Activated CD4-positive, alpha-beta memory T cell treated with anti-CD3 and anti-CD28 coated beads for 36 hours (primary cell): Measurements from ENCODE around the gene PSMG3. TPM values are rescaled to one million over a fixed set of nuclear protein-coding genes. Genes with fewer than 3 reads are reported as not detected.

ENCODE experiments used
- CTCF ChIA-PET: fragments of 350-600 bp; sonication (Branson Sonifier 250); formaldehyde crosslinking; loops from one replicate; lab custom pipeline; 2021; ENCODE audit warnings: antibody characterized with exemption, inconsistent platforms; lab: Charles Lee
- POLR2A ChIA-PET: fragments of 350-600 bp; sonication (Branson Sonifier 250); formaldehyde crosslinking; loops from one replicate; lab custom pipeline; 2021; ENCODE audit warnings: antibody characterized with exemption; lab: Charles Lee
- DNase-seq: peaks from one replicate; pipeline ENCODE4 v3.0.0-alpha.2; 2020
- H3K27ac Mint-ChIP-seq: one replicate; pipeline ENCODE4 v1.8.0; 2021; ENCODE audit warnings: mixed read lengths
- H3K27me3 Mint-ChIP-seq: one replicate; pipeline ENCODE4 v1.8.0; 2021; ENCODE audit warnings: mixed read lengths
- H3K36me3 Mint-ChIP-seq: one replicate; pipeline ENCODE4 v1.8.0; 2021; ENCODE audit warnings: mixed read lengths
- H3K4me1 Mint-ChIP-seq: one replicate; pipeline ENCODE4 v1.8.0; 2021; ENCODE audit warnings: low read depth, mixed read lengths
- H3K4me3 Mint-ChIP-seq: one replicate; pipeline ENCODE4 v1.8.0; 2021; ENCODE audit warnings: mild to moderate bottlenecking, mixed read lengths
- H3K9me3 Mint-ChIP-seq: one replicate; pipeline ENCODE4 v1.8.0; 2021; ENCODE audit warnings: mixed read lengths
- intact Hi-C: fragments of 100-400 bp; cut with micrococcal nuclease; formaldehyde crosslinking; loops from one replicate; pipeline ENCODE4 v1.15.1; 2023
- total RNA-seq, 2 experiments: library from RNA; stranded (reverse); gene quantifications; one replicate each; pipeline ENCODE4 v1.2.3, GENCODE V29; 2021

The PSMG3 gene
- total RNA-seq, 2 experiments from 2014 or later = 48.1 to 55.0 TPM

DNA sequence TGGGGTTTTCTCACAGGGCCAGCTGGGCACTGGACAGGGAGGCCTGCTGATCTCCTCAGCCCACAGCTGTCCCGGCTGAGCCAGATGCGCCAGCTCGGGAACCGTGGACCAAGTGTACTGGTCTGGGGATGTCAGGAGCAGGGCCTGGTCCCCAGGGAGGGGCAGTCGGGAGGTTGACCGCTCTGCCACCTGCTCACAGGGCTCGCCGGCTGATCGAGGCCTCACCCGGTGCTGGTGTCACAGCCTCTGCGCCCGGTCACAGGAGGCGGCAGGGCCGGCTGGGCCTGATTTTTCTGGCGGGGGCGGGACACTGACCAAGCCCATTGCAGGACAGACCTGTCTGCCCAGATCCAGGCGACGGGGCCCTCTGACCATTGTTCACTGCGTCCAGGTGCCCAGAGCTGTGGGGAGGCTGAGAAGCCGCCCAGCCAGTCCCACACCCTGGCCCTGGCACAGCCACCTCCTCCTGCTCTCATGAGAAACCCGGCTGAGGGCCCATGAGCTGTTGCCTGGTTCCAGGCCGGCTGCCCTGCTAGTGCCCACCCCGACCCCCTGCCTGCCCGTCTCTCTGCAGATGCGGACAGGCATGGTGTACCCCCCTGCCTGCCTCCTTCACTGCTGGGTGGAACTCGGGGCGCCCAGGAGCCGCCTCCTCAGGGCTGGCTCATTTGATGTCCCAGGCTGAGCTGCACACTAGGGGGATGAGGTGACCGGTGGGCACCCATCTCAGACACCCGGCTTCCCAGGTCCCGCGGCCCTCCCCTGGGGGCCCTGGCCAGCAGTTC is 10.8 kb downstream of the PSMG3 start:
- no peaks in the 10 kb centered on the region for H3K36me3 Mint-ChIP-seq
- CTCF ChIA-PET = no interaction called here
- POLR2A ChIA-PET = no interaction called here
- H3K4me1 Mint-ChIP-seq = no peaks in the 10 kb centered on the region
- H3K4me3 Mint-ChIP-seq = no peak overlapping the region
- intact Hi-C loops = no loop called here
- no peak for DNase-seq
- H3K27ac Mint-ChIP-seq = no peak overlapping the region
- H3K27me3 Mint-ChIP-seq = no peaks in the 10 kb centered on the region
- no peaks in the 10 kb centered on the region for H3K9me3 Mint-ChIP-seq

DNA sequence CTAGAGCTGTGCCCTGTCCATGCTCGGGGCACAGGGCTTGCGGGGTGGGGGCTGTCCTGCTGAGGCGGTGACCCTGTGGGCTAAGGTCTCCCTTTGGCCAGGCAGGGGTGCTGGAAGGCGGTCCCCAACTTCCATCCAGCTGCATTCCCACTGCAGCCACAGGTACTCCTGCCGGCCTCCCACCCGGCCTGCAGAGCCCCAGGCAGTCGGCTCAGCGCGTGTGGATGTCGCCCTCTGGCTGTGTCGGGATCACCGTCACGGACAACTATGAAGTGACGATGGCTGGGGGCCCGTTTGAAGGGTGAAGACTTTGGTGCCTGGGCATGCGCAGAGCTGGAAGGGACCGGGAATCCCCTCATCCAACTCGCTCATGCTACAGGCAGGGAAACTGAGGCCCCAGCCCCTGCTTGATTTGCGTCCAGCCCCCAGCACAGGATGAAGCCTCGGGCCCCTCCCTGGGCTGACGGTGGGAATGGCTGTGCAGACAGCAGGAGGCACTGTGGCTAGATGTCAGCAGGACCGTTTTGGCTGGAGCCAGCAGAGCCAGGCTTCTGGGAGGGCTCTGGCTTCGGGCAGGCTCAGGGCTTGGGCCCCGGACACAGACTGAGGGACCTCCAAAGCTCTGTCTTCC is 11.5 kb downstream of the PSMG3 start:
- no peak overlapping the region for H3K4me3 Mint-ChIP-seq
- no peak for DNase-seq
- H3K27ac Mint-ChIP-seq = no peak overlapping the region
- no peaks in the 10 kb centered on the region for H3K4me1 Mint-ChIP-seq
- CTCF ChIA-PET = no interaction called here
- intact Hi-C loops = no loop called here
- POLR2A ChIA-PET = no interaction called here
- no peaks in the 10 kb centered on the region for H3K9me3 Mint-ChIP-seq
- H3K36me3 Mint-ChIP-seq = no peaks in the 10 kb centered on the region
- H3K27me3 Mint-ChIP-seq = no peaks in the 10 kb centered on the region

DNA sequence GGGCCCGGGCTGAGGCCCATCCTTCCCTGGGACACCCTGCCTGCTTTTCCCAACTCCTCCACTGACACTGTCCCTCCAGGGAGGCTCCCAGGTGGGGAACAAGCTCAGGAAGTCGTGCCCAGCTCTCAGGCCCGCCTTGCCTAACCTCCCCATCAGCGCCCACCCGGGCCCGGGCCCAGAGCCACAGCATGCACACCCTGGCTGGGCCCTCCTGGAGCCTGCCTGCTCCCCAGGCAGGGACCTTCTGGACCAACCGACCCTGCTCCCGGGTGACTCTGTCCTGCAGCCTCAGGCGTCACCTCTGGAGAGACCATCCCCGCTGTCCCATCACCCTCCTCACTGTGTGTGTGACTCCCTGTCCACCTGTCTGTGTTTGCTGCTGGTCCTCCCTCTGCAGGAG is 12.1 kb downstream of the PSMG3 start:
- no peaks in the 10 kb centered on the region for H3K4me1 Mint-ChIP-seq
- intact Hi-C loops = no loop called here
- H3K9me3 Mint-ChIP-seq = no peaks in the 10 kb centered on the region
- H3K27ac Mint-ChIP-seq = no peak overlapping the region
- H3K4me3 Mint-ChIP-seq = no peak overlapping the region
- no peaks in the 10 kb centered on the region for H3K27me3 Mint-ChIP-seq
- POLR2A ChIA-PET = no interaction called here
- CTCF ChIA-PET = no interaction called here
- DNase-seq = no peak
- H3K36me3 Mint-ChIP-seq = no peaks in the 10 kb centered on the region

DNA sequence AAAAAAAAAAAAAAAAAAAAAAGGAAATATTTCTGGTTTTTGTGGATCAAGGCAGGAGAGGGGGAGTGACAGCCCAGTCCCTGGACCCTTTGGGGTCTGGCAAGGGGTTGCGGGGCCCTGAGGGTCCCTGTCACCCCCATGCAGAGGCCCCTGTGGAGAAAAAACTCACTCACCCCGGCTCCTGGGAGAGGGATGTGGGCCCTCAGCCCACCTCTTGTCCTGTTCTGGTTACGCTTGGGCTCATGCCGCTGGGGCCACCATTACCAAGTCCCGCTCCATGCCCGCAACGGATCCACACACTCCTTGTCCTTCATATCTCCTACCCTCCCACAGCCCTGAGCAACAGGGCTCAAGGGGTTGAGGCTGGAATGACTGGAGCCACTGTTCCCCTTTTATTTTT is 12.8 kb downstream of the PSMG3 start:
- H3K27ac Mint-ChIP-seq = no peak overlapping the region
- no peak overlapping the region for H3K4me3 Mint-ChIP-seq
- DNase-seq = no peak
- H3K4me1 Mint-ChIP-seq = no peaks in the 10 kb centered on the region
- ChIA-PET CTCF (interaction anchor here (0.7 to 2.0 kb wide), 3 partner anchors 10 to 1268 kb away, joined by 3 to 6 read pairs (median 4); no protein-coding TSS in a partner anchor), POLR2A (no interaction called here)
- no peaks in the 10 kb centered on the region for H3K9me3 Mint-ChIP-seq
- H3K36me3 Mint-ChIP-seq = no peaks in the 10 kb centered on the region
- H3K27me3 Mint-ChIP-seq = no peaks in the 10 kb centered on the region
- intact Hi-C loops = no loop called here

DNA sequence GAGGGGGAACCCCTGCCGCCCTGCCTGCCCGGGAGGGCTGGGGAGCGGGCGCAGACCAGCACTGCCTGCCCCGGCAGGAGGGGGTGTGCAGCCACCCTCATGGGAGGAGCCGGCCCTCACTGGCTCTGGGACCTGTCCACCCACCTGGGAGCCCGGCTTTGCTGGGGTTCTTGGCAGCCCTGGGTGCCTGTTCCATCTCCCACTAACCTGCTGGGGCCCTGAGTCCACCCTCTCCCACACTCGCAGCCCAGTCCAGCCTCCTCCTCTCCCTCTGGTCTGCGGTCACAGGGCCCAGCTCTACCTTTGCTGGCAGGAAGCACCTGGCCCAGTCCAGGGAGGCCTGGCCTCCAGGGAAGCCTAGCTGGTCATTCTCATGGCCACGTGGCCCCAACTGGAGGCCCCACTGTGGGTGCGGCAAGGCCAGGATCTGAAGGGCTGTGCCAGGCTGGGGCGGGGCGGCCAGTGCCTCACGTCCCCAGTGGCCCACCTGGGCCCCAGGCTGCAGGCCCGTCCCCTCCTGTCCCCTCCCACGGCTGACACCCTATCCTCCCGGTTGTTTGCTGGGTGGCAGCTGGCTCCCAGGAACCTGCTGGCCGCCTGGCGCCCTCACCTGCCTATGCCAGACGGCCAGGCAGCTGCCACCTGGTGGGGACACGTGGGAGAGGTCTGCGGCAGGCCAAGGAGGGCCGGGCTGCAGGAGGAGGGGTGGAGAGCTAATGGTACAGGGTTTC is 13.9 kb downstream of the PSMG3 start, which contains the start of gene TMEM184A:
TMEM184A (minus strand) TSS at position 393 of the 731 bp plus-strand sequence. CDS start 721 bp downstream, outside the sequence.
- Mint-ChIP-seq H3K9me3 (no peaks in the 10 kb centered on the region), H3K27me3 (no peaks in the 10 kb centered on the region), H3K4me3 (no peak within 1 kb of the TSS), H3K27ac (no peak within 1 kb of the TSS), H3K36me3 (no peaks in the 10 kb centered on the region), H3K4me1 (no peaks in the 10 kb centered on the region)
- ChIA-PET CTCF (interaction anchor here (0.7 to 2.0 kb wide), 4 partner anchors 11 to 1269 kb away, joined by 3 to 6 read pairs (median 4); no protein-coding TSS in a partner anchor), POLR2A (no interaction called here)
- peak; percentile 67 for DNase-seq
- intact Hi-C loops = no loop called here

DNA sequence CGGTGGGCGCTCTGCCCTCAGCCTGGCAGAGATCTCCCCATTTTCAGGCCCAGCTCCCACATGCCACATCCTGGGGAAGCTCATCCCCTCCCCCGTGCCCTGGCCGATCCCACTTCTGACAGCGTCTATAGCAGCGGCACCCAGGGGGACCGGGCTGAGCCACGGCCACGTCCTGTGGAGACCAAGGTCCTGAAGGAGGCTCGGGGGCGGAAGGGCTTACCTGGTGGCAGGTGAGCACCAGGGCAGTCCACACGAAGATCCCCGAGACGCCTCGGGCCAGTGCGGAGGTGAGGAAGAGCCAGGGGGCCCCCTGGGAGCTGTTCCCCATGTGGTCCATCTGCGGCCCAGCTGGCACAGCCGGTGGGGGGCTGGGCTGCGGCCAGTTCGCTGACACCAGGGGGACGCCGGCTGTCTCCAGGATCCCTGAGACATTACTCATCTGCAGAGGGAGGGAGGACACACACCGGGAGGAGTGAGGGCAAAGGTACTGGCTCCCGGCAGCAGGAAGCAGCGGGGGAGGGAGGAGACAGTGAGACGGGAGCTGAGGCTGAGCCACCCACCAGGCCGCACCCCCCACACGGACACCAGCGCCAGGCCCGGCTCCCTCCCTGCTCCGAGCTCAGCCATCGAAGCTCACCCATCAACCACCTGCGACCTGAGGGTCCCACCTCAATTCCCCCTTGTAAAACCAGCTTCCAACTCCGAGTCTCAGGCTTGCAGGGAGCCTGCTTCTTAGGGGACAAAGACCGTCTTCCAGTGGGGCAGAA is 14.6 kb downstream of the PSMG3 start:
- Mint-ChIP-seq H3K9me3 (no peaks in the 10 kb centered on the region), H3K4me1 (no peaks in the 10 kb centered on the region), H3K27ac (no peak overlapping the region), H3K36me3 (no peaks in the 10 kb centered on the region), H3K4me3 (no peak overlapping the region), H3K27me3 (no peaks in the 10 kb centered on the region)
- POLR2A ChIA-PET = no interaction called here
- CTCF ChIA-PET = interaction anchor here (1.2 to 2.0 kb wide), 3 partner anchors 11 to 81 kb away, joined by 3 to 6 read pairs (median 4); no protein-coding TSS in a partner anchor
- no peak for DNase-seq
- intact Hi-C loops = no loop called here

GRCh38 chr7:1554333-1555045 is 15.3 kb downstream of the PSMG3 start:
- CTCF ChIA-PET = no interaction called here
- no peaks in the 10 kb centered on the region for H3K4me1 Mint-ChIP-seq

DNA sequence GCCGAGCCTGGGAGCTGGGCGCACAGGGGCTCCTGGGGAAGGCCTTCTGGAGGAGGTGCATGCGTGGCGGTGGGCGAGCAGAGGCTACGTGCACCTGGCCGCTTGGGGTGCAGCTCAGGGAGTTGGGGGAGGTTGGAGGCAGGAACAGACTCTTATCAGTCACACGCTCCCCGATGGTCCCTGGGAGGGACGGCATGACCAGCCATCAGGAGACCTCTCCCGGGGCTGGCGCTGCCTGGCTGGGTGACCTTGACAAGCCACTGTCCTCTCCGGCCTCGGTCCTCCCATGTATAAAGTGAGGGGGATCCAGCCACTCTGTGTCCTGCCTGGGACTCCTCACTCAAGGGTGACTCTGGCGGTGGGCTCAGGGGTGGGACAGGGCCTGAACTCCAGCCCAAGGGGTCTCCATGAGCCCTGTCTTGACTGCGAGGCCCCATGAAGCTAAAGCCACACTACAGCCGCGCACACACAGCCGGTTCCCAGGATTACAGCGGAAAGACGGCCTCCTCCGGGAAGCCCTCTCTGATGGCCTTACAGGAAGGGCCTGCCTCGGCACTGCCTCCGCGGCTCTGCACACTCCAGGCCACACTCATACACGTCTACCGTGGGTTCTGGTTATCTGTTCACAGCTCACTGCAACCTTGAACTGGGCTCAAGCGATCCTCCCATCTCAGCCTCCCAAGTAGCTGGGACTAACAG is 16.2 kb downstream of the PSMG3 start:
- no peaks in the 10 kb centered on the region for H3K4me1 Mint-ChIP-seq
- no peak for DNase-seq
- CTCF ChIA-PET = no interaction called here
- no peak overlapping the region for H3K27ac Mint-ChIP-seq
- no peaks in the 10 kb centered on the region for H3K27me3 Mint-ChIP-seq
- no peaks in the 10 kb centered on the region for H3K36me3 Mint-ChIP-seq
- H3K9me3 Mint-ChIP-seq = no peaks in the 10 kb centered on the region
- H3K4me3 Mint-ChIP-seq = no peak overlapping the region
- intact Hi-C loops = no loop called here
- POLR2A ChIA-PET = no interaction called here

More at GRCh38 chr7:1554333-1555045, 15.3 kb downstream of the PSMG3 start:
- H3K27me3 Mint-ChIP-seq = no peaks in the 10 kb centered on the region
- POLR2A ChIA-PET = no interaction called here
- H3K9me3 Mint-ChIP-seq = no peaks in the 10 kb centered on the region
- H3K4me3 Mint-ChIP-seq = no peak overlapping the region
- H3K36me3 Mint-ChIP-seq = no peaks in the 10 kb centered on the region
- no peak overlapping the region for H3K27ac Mint-ChIP-seq
- DNase-seq = no peak
- intact Hi-C loops = no loop called here

- no peak overlapping the region for H3K27ac Mint-ChIP-seq
- ChIA-PET CTCF (no interaction called here), POLR2A (no interaction called here)
- no peaks in the 10 kb centered on the region for H3K9me3 Mint-ChIP-seq
- intact Hi-C loops = no loop called here
- no peak for DNase-seq
- no peaks in the 10 kb centered on the region for H3K36me3 Mint-ChIP-seq
- H3K4me3 Mint-ChIP-seq = no peak overlapping the region
- H3K4me1 Mint-ChIP-seq = no peaks in the 10 kb centered on the region
- no peaks in the 10 kb centered on the region for H3K27me3 Mint-ChIP-seq
Observed at GRCh38 chr7:1552200-1552599, 17.6 kb downstream of the PSMG3 start.

- CTCF ChIA-PET = no interaction called here
- DNase-seq = no peak
- no peaks in the 10 kb centered on the region for H3K36me3 Mint-ChIP-seq
- no peak overlapping the region for H3K27ac Mint-ChIP-seq
- no peaks in the 10 kb centered on the region for H3K9me3 Mint-ChIP-seq
- H3K4me1 Mint-ChIP-seq = no peaks in the 10 kb centered on the region
- POLR2A ChIA-PET = no interaction called here
- H3K4me3 Mint-ChIP-seq = no peak overlapping the region
- intact Hi-C loops = no loop called here
- H3K27me3 Mint-ChIP-seq = no peaks in the 10 kb centered on the region
Observed at GRCh38 chr7:1550846-1551155, 19.0 kb downstream of the PSMG3 start.
